Middle frontal gyrus (tissue), 1 donor: ENCODE results near the gene GTF3C4.

Experiments used
- DNase-seq: peaks from one replicate; pipeline ENCODE4 v3.0.0-alpha.2; 2015; ENCODE audit warnings: low spot score; ENCODE audit errors: extremely low spot score

The GTF3C4 gene

GRCh38 chr9:132732326-132733259 is 62.3 kb downstream of the GTF3C4 start:
- no peak for DNase-seq

GRCh38 chr9:132733260-132733815 is 63.1 kb downstream of the GTF3C4 start:
- no peak for DNase-seq

- no peak for DNase-seq
Observed at GRCh38 chr9:132739710-132740310, 69.5 kb downstream of the GTF3C4 start.

- DNase-seq = no peak
Observed at GRCh38 chr9:132740526-132741309, 70.5 kb downstream of the GTF3C4 start.

GRCh38 chr9:132742821-132743311 is 72.6 kb downstream of the GTF3C4 start:
- no peak for DNase-seq

- DNase-seq = no peak
Observed at GRCh38 chr9:132743931-132744479, 73.7 kb downstream of the GTF3C4 start.
